HEK293 (cell line): ENCODE results near the gene DLGAP4.

Source experiments
- KLF16 ChIP-seq: fragments of 450-650 bp; formaldehyde crosslinking; IDR thresholded peaks from 2 replicates; pipeline ENCODE4 v1.5.1; 2017; ENCODE audit warnings: missing biosample characterization, missing genetic modification characterization
- SCRT2 ChIP-seq: fragments of 450-650 bp; formaldehyde crosslinking; IDR thresholded peaks from 2 replicates; pipeline ENCODE4 v1.5.1; 2016; ENCODE audit warnings: missing biosample characterization, missing genetic modification characterization
- ZNF449 ChIP-seq: fragments of 450-650 bp; formaldehyde crosslinking; IDR thresholded peaks from 2 replicates; pipeline ENCODE4 v1.5.1; 2017; ENCODE audit warnings: missing biosample characterization, mild to moderate bottlenecking, missing genetic modification characterization, moderate library complexity
- TF ChIP-seq, protein P1 (sequence below): fragments of 450-650 bp; formaldehyde crosslinking; IDR thresholded peaks from 2 replicates; pipeline ENCODE4 v1.5.1; 2017; ENCODE audit warnings: missing biosample characterization, missing genetic modification characterization

GRCh38 chr20:36337886-36338285 lies 31.7 kb downstream of the DLGAP4 start:
- TF ChIP-seq ZNF449 (tag by site-specific recombination): no peak
- TF ChIP-seq, protein P1, sequence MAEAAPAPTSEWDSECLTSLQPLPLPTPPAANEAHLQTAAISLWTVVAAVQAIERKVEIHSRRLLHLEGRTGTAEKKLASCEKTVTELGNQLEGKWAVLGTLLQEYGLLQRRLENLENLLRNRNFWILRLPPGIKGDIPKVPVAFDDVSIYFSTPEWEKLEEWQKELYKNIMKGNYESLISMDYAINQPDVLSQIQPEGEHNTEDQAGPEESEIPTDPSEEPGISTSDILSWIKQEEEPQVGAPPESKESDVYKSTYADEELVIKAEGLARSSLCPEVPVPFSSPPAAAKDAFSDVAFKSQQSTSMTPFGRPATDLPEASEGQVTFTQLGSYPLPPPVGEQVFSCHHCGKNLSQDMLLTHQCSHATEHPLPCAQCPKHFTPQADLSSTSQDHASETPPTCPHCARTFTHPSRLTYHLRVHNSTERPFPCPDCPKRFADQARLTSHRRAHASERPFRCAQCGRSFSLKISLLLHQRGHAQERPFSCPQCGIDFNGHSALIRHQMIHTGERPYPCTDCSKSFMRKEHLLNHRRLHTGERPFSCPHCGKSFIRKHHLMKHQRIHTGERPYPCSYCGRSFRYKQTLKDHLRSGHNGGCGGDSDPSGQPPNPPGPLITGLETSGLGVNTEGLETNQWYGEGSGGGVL: no peak
- TF ChIP-seq KLF16 (tag by site-specific recombination): no peak
- no peak for TF ChIP-seq SCRT2 (tag by site-specific recombination)
